T-helper 2 cell (primary cell): ENCODE results near the gene ALS2.
A peak's percentile ranks its signal among the peaks of the same experiment; 100 is the strongest.

ENCODE experiments used
- DNase-seq, 5 experiments: peaks; one replicate each; pipeline versions ENCODE4 v3.0.0 to v3.0.0-alpha.2; 2012 to 2022

Gene ALS2

DNA sequence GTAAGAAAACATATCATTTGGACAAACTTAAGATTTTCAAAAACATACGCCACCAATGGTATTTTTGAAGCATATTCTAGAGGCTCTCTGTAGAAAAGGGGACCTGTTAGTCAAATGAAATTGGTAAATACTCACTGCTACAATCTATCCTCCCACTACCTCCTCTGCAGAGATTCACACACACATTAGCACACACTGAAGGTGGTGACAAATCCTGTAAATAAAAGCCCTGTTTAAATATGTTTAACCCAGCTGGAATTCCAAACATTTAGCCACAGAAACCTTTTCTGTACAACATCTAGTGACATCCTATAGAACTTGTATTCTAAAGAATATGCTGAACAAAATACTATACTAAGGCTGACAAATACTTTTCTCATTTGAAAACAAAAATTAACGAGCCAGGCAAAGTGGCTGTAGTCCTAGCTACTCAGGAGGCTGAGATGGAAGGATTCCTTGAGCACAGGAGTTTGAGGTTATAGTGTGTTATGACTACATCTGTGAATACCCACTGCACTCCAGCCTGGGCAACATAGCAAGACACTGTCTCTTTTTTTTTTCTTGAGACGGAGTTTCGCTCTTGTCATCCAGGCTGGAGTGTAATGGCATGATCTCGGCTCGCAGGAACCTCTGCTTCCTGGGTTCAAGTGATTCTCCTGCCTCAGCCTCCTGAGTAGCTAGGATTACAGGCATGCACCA lies 25.9 kb downstream of the ALS2 start:
- DNase-seq, result no peak

DNA sequence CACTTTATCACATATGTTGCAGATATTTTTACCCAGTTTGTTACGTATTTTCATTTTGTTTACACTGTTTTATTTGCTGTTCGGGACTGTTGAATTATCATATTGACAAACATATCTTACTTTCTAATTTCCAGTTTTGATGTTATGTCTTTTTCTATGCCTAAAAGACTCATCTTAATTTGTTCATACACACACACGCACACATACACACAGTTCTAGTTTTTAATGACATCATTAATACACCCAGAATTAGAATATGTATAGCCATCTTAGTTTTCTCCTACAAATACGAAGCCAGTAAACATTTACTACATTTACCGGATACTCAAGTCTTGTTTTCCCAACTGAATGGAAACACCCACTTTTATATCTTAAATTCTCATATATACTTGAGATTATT lies 29.2 kb downstream of the ALS2 start:
- no peak for DNase-seq

DNA sequence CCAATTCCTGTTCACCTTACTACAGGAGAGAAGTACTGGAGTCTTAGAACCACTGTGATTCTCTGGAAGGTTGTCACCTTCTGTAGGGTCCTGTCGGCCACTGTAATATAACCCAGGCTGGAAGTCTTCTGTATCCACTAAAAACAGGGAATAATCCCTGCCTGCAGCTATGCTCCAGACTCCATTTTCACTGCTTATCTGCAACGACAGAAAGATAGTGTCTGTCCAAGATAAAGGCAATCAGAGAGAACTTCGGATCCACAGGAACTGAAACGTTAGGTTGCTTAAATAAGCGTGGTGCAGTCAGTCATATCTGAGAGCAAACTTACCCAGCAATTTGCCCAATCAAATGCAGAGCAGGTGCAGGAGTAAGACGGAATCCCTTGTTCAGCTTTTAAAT lies 34.2 kb downstream of the ALS2 start:
- no peak for DNase-seq

DNA sequence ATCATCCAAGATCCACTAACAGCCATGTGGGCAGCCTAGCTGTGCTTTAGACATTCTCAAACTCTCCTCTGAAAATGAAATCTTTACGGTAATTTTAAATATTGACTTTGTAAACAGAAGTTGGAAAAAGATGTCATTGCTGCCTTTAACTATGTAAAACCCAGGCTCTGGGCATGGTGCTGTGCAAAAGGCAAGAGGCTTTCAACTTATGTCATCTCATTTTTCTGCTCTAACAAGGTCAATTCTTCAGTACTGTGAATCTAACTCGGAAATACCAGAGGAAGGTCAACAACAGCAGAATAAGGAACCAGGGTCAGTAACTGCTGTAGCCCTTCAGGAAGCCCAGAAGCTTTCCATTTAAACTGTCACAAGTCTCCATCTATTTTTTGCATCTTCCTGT lies 45.2 kb downstream of the ALS2 start:
- no peak for DNase-seq

DNA sequence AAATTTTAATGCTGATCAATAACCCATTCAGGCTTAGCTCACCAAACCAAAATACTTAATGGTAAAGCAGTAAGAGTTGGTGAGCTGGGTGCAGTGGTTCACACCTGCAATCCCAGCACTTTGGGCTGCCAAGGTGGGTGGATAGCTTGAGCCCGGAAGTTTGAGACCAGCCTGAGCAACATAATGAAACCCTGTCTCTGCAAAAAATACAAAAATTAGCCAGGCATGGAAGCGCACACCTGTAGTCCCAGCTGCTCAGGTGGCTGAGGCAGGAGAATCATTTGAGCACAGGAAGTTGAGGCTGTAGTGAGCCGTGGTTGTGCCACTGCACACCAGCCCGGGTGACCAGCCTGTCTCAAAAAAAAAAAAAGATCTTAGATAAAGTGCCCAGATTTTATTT lies 46.6 kb downstream of the ALS2 start:
- DNase-seq, result no peak

DNA sequence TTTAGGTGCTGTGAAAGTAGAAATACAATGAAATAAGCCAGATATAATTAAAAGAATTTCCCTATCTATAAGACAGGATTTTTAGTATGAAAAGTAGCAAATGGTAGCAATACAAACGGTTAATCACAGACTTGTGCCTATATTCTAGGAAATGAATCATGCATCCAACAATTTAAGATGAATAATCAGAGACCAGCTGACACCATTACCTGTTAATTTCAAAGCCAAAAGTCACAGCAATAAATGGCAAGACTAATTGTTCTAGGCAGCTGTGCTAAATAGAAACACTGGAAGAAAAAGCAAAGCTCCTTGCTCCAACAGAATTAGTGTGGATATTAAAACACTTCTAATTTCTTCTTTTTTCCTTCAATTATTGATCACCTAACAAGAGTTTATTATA lies 47.2 kb downstream of the ALS2 start:
- no peak for DNase-seq

DNA sequence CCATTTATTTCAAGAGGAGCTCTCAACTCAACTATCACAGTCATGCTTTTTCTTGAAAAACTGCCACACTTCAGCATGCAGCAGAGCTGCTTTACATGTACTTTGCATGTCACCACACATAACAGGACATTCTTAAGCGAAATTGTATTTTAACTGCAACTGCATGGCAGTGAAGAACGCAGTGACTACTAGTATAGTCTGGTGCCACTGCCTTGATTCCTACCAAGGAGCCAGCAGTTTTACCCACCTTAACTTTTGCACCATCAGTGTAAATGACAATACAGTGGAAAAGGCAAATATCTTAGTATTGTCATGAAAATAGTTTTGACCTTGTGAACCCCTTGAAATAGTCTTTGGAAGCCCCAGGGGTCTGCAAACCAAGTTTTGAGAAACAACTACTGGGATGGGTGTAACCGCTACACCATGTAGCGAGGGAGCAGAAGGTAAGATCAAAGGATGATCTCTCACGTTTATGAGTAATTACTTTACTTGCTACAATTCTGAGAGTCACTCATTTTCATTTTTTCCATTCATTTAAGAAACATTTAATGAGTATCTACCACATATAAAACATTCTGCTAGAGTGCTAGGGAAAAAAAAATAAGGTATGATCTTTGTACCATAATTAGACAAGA lies 50.0 kb downstream of the ALS2 start:
- DNase-seq, result peak in 1 of 5 experiments; percentile 54

GRCh38 chr2:201715459-201715858 lies 65.3 kb downstream of the ALS2 start:
- no peak for DNase-seq

GRCh38 chr2:201712726-201713125 lies 68.0 kb downstream of the ALS2 start:
- no peak for DNase-seq

DNA sequence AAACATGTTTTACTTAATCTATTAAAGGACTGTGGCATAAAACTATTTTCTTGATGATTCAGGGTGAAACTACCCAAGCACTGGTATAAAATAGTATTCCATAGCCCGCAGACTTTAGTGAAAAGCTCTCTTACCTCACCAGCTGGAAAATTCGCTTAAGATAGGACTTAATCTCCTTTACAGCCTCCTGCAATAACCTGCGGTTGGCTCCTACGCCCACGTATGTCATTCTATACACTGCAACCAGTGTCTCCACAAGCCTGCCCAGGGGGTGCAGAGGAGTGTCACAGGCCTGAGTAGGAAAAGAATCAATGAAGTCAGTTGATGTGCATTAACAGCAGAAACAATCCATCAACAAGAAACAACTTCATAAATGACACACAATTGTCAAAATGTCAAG lies 71.0 kb downstream of the ALS2 start:
- DNase-seq, result no peak

DNA sequence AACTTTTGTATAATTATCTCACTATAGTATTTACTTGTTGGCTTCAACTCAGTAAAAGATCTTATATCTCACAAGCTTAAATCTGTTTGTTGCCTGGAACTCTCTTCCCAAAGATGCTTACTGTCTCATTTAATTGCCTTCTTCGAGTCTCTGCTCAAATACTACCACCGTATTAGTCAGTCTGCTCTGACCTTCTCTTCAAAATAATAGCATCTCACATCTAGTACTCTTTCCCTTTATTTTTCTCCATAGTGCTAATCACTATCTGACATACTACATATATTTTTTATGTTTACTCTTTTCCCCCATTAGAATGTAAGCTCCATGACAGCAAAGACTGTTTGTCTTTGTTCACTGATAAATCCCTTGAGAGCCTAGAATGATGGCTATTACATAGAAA lies 71.7 kb downstream of the ALS2 start:
- DNase-seq, result no peak

GRCh38 chr2:201707753-201708152 lies 73.0 kb downstream of the ALS2 start:
- DNase-seq, result no peak

DNA sequence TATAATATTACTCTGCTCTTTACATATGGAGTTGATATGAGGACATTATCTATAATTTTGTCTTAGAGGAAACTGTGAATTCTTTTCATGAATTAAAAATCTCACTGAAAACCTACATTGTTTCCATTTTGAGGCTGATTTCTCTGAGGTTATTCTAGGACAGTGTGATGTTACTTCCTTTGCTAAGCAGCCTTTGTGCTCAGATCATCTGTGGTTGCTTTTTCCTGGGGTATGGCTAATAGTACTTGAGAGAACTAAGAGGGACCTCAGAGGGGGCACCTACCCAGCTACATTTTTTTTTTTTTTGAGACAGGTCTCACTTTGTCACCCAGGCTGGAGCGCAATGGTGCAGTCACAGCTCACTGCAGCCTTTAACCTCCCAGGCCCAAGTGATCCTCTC lies 73.6 kb downstream of the ALS2 start:
- no peak for DNase-seq

GRCh38 chr2:201704536-201704935 lies 76.2 kb downstream of the ALS2 start:
- no peak for DNase-seq

DNA sequence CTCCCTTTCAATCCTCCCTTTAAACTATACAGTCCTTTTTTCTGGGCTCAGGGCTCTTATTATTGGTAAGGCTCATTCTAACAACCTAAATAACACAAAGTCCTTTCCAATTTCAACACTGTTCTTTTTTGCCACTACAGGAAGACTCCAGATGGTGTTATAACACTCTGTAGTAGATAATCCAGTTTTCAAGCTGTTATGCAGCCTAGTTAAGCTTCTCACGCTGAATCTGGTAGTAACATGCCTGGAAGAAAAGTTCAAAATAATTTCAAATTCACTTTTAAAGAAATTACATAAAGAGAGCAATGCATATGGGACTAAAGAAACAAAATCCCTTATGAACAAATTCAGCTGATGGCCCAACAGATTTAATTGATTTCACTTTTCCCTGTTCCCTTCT lies 79.1 kb downstream of the ALS2 start:
- DNase-seq, result no peak

DNA sequence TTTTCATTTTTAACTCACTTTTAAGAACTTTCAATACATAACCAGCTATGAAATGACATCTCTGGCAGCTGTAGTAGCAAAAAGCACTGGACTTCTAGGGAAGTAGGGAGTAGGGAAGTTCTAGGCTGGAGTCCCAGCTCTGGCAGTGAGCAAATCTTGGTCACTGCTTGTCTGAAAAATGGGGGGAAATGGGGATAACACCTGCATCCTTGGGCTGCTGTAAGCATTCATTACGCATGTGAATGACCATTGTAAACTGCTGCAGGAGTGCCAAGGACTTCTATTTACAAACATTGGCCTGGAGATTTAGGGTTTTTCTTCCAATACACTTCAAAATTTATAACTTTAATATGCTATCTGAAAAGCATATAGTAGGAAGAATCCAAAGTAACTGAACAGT lies 81.3 kb downstream of the ALS2 start:
- DNase-seq, result no peak

DNA sequence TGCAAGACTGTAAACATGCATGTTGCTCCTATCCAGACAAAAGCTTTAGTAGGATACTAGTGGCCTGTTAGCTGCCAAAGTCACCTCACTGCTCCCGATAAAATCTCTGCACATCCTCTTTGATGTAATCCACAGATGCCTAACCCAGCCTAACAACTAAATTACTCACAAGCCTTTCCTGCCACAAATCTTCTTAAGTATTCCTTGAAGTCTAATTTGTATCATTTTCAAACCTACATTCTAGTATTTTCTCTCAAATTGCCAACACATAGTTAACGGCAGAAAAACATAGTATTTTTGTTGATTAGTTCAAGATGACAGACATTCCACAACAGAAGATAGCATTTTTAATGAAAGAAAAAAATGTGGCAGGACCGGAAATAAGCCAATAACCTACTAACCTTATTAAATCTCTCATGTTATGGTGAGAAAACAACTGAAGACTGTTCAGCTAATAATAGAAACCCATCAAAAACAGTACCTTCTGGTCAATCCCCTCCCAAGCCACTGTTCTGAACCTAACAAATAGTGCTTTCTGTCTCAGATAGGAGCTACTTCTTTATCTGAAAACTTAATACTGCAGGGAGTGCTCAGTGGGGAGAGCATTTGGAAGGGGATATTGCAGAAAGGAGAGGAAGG lies 82.0 kb downstream of the ALS2 start, which contains the start of gene MPP4:
Gene MPP4, minus strand, starts transcription at position 57 of the 639 bp plus-strand sequence. CDS start 4,690 bp downstream, outside the sequence.
- peak in 1 of 5 experiments; percentile 59 for DNase-seq

DNA sequence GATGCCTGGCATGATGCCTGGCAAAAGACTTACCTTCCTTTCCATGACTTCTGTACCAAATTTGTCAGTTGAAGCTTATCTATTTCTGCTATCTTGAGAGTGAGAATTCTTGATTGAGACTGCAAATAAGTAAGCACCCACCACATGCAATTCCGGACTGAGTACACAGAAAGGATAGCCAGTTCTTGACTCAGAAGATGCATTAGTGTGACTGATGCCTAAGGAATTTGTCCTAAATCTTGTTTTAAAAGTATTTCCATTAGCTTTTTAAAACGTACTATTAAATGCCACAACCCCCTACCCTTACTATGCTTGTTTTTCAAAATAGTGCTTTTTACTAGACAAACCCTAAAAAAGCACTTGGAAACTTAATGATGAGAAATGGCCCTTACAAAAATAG lies 82.8 kb downstream of the ALS2 start:
- DNase-seq, result no peak

DNA sequence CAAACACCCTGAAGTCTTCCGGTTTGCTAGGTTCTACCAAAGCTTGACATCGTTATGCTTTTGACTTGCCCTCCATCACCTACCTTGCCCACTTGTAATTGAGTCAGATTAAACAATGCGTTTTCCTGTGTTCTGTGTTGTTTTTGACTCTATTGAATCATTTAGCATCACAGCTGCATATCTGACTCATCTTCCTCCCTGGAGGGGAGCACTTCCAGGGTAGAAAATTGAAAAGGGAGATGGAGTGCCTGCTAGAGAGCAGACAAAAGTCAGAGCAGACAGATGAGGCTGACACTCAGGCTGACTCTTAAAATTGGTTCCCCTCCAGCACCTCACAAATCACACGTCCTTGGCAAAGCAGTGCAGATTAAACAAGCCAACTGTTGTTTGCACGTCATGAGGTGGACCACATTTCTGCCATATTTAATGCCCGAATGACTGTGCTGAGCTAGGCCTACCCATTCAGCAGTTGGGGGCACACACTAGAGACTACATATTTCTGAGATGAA lies 84.5 kb downstream of the ALS2 start:
- peak in 1 of 5 experiments; percentile 30 for DNase-seq

- no peak for DNase-seq
These were observed 95.6 kb downstream of the ALS2 start for GRCh38 chr2:201685156-201685555.

- DNase-seq, result peak in 1 of 5 experiments; percentile 9
These were observed 100.0 kb downstream of the ALS2 start for GRCh38 chr2:201680743-201681142.

GRCh38 chr2:201678401-201678800 lies 102.3 kb downstream of the ALS2 start:
- no peak for DNase-seq

DNA sequence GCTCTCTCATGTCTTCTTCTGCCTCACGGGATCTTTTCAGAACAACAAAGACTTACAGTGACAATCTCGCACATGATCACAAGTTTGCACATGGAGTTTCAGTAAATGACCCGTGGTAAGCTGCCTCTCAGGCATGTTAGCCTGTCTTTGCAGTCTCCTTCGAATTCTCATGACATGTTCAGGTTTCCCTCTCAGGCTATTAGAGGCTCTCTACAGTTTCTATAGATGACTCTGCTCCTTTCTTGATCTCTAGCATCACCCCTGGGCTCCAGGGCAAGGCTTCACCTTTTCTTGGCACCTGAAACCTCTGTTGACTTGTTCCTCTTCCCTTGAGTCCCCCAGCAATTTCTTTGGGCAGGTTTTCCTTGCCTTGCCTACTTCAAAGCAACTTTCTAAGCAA lies 105.3 kb downstream of the ALS2 start:
- no peak for DNase-seq

DNA sequence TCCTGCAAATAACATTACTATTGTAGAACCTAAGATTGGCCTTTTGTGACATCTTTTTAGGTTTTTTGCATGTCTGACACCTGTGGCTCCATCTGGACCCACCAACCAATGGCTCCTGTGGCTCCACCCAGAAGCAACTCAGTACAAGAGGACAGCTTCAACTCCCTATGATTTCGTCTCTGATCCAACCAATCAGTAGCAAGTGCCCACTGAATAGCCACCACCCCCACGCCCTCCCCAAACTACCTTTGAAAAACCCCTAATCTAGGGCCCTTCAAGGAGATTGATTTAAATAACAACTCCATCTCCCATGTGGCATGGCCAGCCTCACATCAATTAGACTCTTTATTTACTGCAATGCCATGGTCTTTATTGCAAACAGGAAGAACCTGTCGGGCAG lies 105.9 kb downstream of the ALS2 start:
- DNase-seq, result no peak
